Activated CD8-positive, alpha-beta memory T cell treated with anti-CD3 and anti-CD28 coated beads, Interleukin-2, amount 50 U/mL, for 24 hours (primary cell): ENCODE measurements around the gene TRAPPC5.

Experiments used
- DNase-seq: peaks from one replicate; pipeline ENCODE4 v3.0.0-alpha.2; 2020; ENCODE audit errors: extremely low read depth

The TRAPPC5 gene

GRCh38 chr19:7701049-7701653, 20.5 kb downstream of the TRAPPC5 start:
- DNase-seq, result no peak

- no peak for DNase-seq
Observed at GRCh38 chr19:7701654-7702457, 21.2 kb downstream of the TRAPPC5 start, which contains the start of gene FCER2. Gene FCER2 (minus strand): TSS chr19:7702131. CDS start chr19:7699760, 2,371 bp downstream.

- no peak for DNase-seq
Observed at GRCh38 chr19:7703332-7703731, 22.7 kb downstream of the TRAPPC5 start.

GRCh38 chr19:7704280-7705060, 23.8 kb downstream of the TRAPPC5 start:
- no peak for DNase-seq

GRCh38 chr19:7705387-7706187, 25.0 kb downstream of the TRAPPC5 start:
- DNase-seq, result peak; percentile 53

- no peak for DNase-seq
Observed at GRCh38 chr19:7706188-7706954, 25.7 kb downstream of the TRAPPC5 start.

- DNase-seq, result no peak
Observed at GRCh38 chr19:7706955-7707456, 26.4 kb downstream of the TRAPPC5 start.

GRCh38 chr19:7709932-7710460, 29.4 kb downstream of the TRAPPC5 start:
- DNase-seq, result no peak

- DNase-seq, result no peak
Observed at GRCh38 chr19:7710616-7711015, 30.0 kb downstream of the TRAPPC5 start.

GRCh38 chr19:7715671-7716070, 35.0 kb downstream of the TRAPPC5 start:
- DNase-seq, result no peak

GRCh38 chr19:7716762-7717161, 36.1 kb downstream of the TRAPPC5 start:
- DNase-seq, result no peak

GRCh38 chr19:7718668-7719067, 38.0 kb downstream of the TRAPPC5 start:
- no peak for DNase-seq

GRCh38 chr19:7720351-7720750, 39.7 kb downstream of the TRAPPC5 start:
- no peak for DNase-seq

- DNase-seq, result no peak
Observed at GRCh38 chr19:7722231-7722651, 41.6 kb downstream of the TRAPPC5 start.

GRCh38 chr19:7725791-7726190, 45.2 kb downstream of the TRAPPC5 start:
- no peak for DNase-seq

- no peak for DNase-seq
Observed at GRCh38 chr19:7729211-7729610, 48.6 kb downstream of the TRAPPC5 start.

GRCh38 chr19:7729831-7730285, 49.2 kb downstream of the TRAPPC5 start:
- no peak for DNase-seq

- no peak for DNase-seq
Observed at GRCh38 chr19:7730286-7731217, 49.9 kb downstream of the TRAPPC5 start.

- DNase-seq, result no peak
Observed at GRCh38 chr19:7731218-7731595, 50.6 kb downstream of the TRAPPC5 start.
